ENCODE measurements around the gene ZNF558. TPM values are rescaled to one million over a fixed set of nuclear protein-coding genes. Genes with fewer than 3 reads are reported as not detected.
A peak's percentile ranks its signal among the peaks of the same experiment; 100 is the strongest.
"Not testable (repeated sequence)": the region's sequence is repeated elsewhere in the genome, so short reads cannot be mapped to it uniquely, and the experiment has no call there.

Gene ZNF558
- total RNA-seq, 1 donor from 2014 or later = 15.5 TPM

DNA sequence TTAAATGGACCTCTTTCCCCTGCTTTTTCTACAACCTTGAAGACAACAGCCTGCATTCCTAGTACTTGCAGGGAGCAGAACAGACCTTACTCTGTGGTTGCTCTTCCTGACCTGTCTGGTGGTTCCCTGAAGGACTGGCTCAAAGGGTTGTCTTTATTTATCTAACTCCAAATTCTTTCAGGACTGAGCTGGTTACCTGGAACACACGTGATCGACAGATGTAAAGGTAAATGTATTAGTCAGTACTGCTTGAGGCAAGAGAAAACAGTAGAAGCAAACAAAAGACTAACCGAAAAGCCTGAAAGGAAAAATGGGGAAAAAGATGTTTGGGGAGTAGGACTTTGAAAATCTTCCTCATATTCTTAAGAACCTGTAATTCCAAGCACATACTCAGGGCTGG is 17.9 kb downstream of the ZNF558 start:
- Mint-ChIP-seq H3K27ac (ENCODE audit: unreplicated experiment) (no peak overlapping the region), H3K4me3 (ENCODE audit: unreplicated experiment) (no peak overlapping the region), H3K27me3 (ENCODE audit: low read depth) (no peaks in the 10 kb centered on the region), H3K4me1 (ENCODE audit: low read depth) (no peaks in the 10 kb centered on the region), H3K9me3 (ENCODE audit: low read depth) (peaks cover 74% of the 10 kb centered on the region), H3K36me3 (ENCODE audit: low read depth) (peaks cover 90% of the 10 kb centered on the region)
- TF ChIP-seq, protein P1, sequence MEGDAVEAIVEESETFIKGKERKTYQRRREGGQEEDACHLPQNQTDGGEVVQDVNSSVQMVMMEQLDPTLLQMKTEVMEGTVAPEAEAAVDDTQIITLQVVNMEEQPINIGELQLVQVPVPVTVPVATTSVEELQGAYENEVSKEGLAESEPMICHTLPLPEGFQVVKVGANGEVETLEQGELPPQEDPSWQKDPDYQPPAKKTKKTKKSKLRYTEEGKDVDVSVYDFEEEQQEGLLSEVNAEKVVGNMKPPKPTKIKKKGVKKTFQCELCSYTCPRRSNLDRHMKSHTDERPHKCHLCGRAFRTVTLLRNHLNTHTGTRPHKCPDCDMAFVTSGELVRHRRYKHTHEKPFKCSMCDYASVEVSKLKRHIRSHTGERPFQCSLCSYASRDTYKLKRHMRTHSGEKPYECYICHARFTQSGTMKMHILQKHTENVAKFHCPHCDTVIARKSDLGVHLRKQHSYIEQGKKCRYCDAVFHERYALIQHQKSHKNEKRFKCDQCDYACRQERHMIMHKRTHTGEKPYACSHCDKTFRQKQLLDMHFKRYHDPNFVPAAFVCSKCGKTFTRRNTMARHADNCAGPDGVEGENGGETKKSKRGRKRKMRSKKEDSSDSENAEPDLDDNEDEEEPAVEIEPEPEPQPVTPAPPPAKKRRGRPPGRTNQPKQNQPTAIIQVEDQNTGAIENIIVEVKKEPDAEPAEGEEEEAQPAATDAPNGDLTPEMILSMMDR (IDR thresholded peaks at IDR 0.05) = no peak
- no peak for DNase-seq (ENCODE audit: low spot score)

DNA sequence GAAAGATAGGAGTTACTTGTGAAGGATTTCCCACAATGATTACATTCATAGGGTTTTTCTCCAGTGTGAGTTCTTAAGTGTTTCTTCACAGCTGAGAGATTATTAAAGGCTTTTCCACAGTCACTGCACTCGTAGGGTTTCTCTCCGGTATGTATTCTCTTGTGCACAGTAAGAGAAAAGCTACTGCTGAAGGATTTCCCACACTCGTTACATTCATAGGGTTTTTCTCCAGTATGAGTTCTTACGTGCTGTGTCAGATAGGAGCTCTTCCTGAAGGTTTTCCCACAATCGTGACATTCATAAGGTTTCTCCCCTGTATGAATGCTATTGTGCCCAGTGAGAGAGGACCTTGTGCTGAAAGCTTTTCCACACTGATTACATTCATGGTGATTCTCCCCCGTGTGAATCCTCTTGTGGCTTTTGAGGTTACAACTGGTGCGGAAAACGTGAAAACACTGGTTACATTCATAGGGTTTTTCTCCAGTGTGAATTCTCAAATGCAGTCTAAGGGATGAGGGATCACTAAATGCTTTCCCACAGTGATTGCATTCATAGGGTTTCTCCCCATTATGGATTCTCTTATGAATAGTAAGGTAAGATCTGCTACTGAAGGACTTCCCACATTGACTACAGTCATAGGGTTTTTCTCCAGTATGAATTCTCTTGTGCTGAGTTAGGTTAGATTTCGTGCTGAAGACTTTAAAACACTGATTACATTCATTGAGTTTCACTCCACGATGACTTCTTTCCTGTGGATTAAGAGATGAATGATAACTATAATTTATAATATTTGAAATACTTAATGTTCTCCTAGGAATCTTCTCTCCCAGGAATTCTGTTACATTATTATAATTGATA is 20.6 kb downstream of the ZNF558 start:
- TF ChIP-seq, protein P1 (IDR thresholded peaks at IDR 0.05) = no peak
- DNase-seq (ENCODE audit: low spot score) = no peak
- no peak overlapping the region for H3K27ac Mint-ChIP-seq (ENCODE audit: unreplicated experiment)
- H3K36me3 Mint-ChIP-seq (ENCODE audit: low read depth) = peaks cover 85% of the 10 kb centered on the region
- no peaks in the 10 kb centered on the region for H3K27me3 Mint-ChIP-seq (ENCODE audit: low read depth)
- no peak overlapping the region for H3K4me3 Mint-ChIP-seq (ENCODE audit: unreplicated experiment)
- no peaks in the 10 kb centered on the region for H3K4me1 Mint-ChIP-seq (ENCODE audit: low read depth)
- H3K9me3 Mint-ChIP-seq (ENCODE audit: low read depth) = peaks cover 71% of the 10 kb centered on the region

DNA sequence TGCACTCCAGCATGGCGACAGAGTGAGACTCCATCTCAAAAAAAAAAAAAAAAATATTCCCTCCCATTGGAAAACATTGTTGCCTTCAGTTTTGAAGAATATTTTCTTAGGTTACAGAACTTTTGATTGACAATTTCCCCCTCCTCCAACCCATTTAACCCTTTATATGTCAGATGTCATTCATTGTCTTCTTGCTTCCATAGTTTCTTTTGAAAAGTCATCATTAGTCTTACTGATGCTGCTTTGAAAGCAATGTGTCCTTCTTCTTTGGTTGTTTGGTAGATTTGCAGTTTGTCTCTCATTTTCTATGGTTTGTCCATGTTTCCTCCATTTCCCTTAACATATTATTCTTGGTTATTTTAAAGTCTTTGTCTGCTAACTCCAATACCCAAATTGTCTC is 25.4 kb downstream of the ZNF558 start:
- H3K9me3 Mint-ChIP-seq (ENCODE audit: low read depth) = peaks cover 67% of the 10 kb centered on the region
- H3K36me3 Mint-ChIP-seq (ENCODE audit: low read depth) = peaks cover 60% of the 10 kb centered on the region
- DNase-seq (ENCODE audit: low spot score) = no peak
- no peaks in the 10 kb centered on the region for H3K4me1 Mint-ChIP-seq (ENCODE audit: low read depth)
- H3K27me3 Mint-ChIP-seq (ENCODE audit: low read depth) = no peaks in the 10 kb centered on the region
- TF ChIP-seq, protein P1 (IDR thresholded peaks at IDR 0.05) = no peak
- no peak overlapping the region for H3K27ac Mint-ChIP-seq (ENCODE audit: unreplicated experiment)
- H3K4me3 Mint-ChIP-seq (ENCODE audit: unreplicated experiment) = no peak overlapping the region

DNA sequence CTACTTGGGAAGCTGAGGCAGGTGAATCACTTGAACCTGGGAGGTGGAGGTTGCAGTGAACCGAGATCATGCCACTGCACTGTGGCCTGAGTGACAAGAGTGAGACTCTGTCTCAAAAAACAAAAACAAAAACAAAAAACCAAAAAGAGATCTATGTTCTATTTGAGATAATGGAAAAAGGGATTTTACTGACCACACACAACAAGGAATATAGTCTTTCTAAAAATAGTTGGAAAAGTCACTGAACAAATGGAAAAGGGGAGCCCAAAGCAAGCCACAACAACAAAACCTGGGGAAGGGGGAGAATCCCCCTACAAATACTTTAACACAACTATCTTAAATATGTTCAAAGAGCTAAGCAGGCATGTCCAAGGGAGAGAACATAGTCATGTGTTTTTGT is 37.3 kb downstream of the ZNF558 start:
- H3K4me1 Mint-ChIP-seq (ENCODE audit: low read depth) = no peaks in the 10 kb centered on the region
- TF ChIP-seq, protein P1 (IDR thresholded peaks at IDR 0.05) = no peak
- no peak overlapping the region for H3K27ac Mint-ChIP-seq (ENCODE audit: unreplicated experiment)
- DNase-seq (ENCODE audit: low spot score) = no peak
- peaks cover 36% of the 10 kb centered on the region for H3K9me3 Mint-ChIP-seq (ENCODE audit: low read depth)
- no peaks in the 10 kb centered on the region for H3K27me3 Mint-ChIP-seq (ENCODE audit: low read depth)
- no peak overlapping the region for H3K4me3 Mint-ChIP-seq (ENCODE audit: unreplicated experiment)
- peaks cover 2% of the 10 kb centered on the region for H3K36me3 Mint-ChIP-seq (ENCODE audit: low read depth)

DNA sequence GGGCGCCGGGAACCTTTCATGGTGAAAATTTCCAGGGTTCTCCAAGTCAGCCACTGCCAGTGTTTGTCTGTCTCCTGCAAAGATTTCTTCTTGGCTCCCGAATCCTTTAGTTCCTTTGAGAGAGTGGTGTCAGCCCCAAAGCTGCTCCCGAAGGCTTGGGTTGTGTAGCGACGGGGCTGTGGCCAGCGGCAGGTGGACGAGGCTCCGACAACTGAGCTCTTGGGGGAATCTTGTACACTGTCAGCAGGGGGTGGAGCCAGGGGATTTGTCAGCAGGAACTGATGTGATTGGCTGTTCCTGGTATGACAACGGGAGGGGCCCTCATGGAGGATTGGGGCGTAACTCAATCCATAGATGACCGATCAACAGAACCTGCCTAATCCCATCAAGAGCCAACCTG is 58.5 kb downstream of the ZNF558 start:
- not testable (repeated sequence) for H3K27ac Mint-ChIP-seq (ENCODE audit: unreplicated experiment); H3K36me3 Mint-ChIP-seq (ENCODE audit: low read depth); H3K9me3 Mint-ChIP-seq (ENCODE audit: low read depth); H3K27me3 Mint-ChIP-seq (ENCODE audit: low read depth); H3K4me3 Mint-ChIP-seq (ENCODE audit: unreplicated experiment); H3K4me1 Mint-ChIP-seq (ENCODE audit: low read depth); DNase-seq (ENCODE audit: low spot score)

DNA sequence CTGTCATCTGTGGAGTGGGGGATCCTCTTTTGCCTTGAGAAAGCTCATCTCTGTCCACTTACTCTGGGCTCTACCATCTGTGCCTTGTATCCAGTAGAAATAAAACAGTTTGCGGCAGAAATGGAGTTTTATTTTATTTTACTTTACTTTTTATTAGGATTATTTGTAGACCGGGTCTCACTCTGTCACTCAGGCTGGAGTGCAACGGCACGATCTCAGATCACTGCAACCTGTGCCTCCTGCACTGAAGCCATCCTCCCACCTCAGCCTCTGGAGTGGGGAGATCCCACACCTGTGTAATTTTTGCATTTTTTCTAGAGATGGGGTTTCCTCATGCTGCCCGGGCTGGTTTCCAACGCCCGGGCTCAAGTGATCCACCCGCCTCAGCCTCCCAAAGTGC is 62.8 kb downstream of the ZNF558 start:
- not testable (repeated sequence) for H3K4me1 Mint-ChIP-seq (ENCODE audit: low read depth); H3K36me3 Mint-ChIP-seq (ENCODE audit: low read depth); DNase-seq (ENCODE audit: low spot score); H3K27me3 Mint-ChIP-seq (ENCODE audit: low read depth); H3K27ac Mint-ChIP-seq (ENCODE audit: unreplicated experiment); H3K4me3 Mint-ChIP-seq (ENCODE audit: unreplicated experiment); H3K9me3 Mint-ChIP-seq (ENCODE audit: low read depth)

DNA sequence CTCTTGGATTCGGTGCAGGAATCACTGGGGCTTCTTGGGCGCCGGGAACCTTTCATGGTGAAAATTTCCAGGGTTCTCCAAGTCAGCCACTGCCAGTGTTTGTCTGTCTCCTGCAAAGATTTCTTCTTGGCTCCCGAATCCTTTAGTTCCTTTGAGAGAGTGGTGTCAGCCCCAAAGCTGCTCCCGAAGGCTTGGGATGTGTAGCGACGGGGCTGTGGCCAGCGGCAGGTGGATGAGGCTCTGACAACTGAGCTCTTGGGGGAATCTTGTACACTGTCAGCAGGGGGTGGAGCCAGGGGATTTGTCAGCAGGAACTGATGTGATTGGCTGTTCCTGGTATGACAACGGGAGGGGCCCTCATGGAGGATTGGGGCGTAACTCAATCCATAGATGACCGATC is 64.8 kb downstream of the ZNF558 start:
- H3K4me1 Mint-ChIP-seq (ENCODE audit: low read depth); H3K27ac Mint-ChIP-seq (ENCODE audit: unreplicated experiment); H3K9me3 Mint-ChIP-seq (ENCODE audit: low read depth); H3K27me3 Mint-ChIP-seq (ENCODE audit: low read depth); H3K36me3 Mint-ChIP-seq (ENCODE audit: low read depth); H3K4me3 Mint-ChIP-seq (ENCODE audit: unreplicated experiment): not testable (repeated sequence)
- peak; percentile 95 for DNase-seq (ENCODE audit: low spot score)

Measured in chondrocyte (in vitro differentiated cells).